GM12872 (cell line): ENCODE data around the gene BSN.

Experiments used
- TF ChIP-seq, protein P1 (sequence below): IDR thresholded peaks from 3 replicates; pipeline ENCODE4 v1.5.1; 2011; ENCODE audit warnings: low read depth, mild to moderate bottlenecking, low read length, moderate library complexity; ENCODE audit not compliant: insufficient read depth

The BSN gene

DNA sequence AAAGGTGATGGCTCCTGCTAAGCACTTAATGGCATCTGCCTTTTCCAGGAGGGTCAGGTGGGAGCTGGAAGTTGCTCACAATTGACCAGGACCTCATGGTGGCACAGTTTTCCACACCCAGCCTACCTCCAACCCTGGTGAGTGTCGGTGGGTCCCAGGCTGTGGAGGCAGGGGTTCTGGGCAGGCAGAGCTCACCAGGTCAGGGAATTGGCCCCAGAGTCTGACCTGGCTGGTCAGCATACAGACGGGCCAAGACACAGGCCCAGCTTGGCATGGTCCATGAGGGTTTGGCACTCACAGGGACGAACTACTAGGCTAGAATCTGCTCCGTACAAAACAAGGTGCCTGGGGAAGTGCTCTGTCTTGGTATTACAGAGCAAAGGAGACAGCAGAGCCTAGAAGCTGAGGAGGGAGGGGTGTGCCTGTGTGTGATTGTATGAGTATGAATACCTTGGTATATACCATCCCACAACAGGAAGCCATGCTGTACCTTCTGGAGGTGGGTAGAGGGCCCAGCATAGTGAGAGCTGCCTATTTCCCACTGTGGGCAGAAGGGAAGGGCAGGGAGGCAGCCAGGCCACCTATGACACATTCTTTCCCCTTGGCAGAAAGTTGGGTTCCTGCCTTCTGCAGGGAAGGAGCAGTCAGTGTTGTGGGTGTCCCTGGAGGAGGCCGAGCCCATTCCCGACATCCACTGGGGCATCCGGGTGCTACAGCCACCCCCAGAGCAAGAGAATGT lies 126.4 kb downstream of the BSN start:
- TF ChIP-seq, protein P1, sequence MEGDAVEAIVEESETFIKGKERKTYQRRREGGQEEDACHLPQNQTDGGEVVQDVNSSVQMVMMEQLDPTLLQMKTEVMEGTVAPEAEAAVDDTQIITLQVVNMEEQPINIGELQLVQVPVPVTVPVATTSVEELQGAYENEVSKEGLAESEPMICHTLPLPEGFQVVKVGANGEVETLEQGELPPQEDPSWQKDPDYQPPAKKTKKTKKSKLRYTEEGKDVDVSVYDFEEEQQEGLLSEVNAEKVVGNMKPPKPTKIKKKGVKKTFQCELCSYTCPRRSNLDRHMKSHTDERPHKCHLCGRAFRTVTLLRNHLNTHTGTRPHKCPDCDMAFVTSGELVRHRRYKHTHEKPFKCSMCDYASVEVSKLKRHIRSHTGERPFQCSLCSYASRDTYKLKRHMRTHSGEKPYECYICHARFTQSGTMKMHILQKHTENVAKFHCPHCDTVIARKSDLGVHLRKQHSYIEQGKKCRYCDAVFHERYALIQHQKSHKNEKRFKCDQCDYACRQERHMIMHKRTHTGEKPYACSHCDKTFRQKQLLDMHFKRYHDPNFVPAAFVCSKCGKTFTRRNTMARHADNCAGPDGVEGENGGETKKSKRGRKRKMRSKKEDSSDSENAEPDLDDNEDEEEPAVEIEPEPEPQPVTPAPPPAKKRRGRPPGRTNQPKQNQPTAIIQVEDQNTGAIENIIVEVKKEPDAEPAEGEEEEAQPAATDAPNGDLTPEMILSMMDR = no peak

DNA sequence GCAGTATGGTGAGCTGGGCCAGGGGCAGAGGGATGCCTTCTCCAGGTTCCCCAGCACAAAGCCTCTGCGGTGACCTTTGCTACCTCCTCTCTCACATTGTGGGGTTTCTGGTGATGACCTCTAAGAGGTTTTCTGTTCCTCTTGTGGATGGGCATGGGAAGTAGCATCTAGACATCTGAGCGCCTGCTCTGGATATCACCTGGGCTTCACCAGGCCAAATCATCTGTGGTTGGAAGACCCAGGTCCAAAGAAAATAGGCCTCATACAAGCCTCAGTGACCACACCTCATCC lies 126.9 kb downstream of the BSN start:
- TF ChIP-seq, protein P1 = no peak

DNA sequence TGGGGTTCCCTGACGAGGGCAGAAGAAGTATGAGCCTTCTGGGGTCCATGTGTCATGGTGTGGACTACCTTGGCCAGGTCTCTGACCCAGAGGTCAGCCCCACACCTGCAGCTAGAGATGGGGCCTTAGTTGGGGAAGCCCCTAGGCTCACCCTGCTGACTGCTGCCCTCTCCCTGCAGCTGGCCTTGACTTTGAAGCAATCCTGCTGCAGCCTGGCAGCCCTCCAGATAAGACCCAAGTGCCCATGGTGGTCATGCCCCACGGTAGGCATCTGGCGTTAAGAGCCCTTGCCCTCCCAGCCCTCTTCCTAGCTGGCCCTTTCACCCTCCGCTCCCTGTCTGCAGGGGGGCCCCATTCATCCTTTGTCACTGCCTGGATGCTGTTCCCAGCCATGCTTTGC lies 127.3 kb downstream of the BSN start:
- TF ChIP-seq, protein P1 = no peak

DNA sequence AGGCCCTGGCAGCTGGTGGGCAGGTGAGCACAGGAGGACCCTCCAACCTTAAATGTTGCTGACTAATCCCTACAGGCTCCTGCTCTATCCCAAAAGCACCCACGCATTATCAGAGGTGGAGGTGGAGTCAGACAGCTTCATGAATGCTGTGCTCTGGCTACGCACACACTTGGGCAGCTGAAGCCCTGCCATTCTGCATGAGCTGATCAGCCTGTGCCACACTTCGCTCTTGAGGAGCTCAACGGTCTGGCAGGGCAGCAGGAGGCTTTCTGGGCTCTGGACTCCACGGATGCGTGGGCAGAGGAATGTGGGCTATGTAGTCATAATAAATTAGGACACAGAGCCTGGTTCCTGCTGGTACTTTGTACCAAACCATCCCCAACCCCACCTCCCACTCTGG lies 128.9 kb downstream of the BSN start:
- TF ChIP-seq, protein P1 = no peak

DNA sequence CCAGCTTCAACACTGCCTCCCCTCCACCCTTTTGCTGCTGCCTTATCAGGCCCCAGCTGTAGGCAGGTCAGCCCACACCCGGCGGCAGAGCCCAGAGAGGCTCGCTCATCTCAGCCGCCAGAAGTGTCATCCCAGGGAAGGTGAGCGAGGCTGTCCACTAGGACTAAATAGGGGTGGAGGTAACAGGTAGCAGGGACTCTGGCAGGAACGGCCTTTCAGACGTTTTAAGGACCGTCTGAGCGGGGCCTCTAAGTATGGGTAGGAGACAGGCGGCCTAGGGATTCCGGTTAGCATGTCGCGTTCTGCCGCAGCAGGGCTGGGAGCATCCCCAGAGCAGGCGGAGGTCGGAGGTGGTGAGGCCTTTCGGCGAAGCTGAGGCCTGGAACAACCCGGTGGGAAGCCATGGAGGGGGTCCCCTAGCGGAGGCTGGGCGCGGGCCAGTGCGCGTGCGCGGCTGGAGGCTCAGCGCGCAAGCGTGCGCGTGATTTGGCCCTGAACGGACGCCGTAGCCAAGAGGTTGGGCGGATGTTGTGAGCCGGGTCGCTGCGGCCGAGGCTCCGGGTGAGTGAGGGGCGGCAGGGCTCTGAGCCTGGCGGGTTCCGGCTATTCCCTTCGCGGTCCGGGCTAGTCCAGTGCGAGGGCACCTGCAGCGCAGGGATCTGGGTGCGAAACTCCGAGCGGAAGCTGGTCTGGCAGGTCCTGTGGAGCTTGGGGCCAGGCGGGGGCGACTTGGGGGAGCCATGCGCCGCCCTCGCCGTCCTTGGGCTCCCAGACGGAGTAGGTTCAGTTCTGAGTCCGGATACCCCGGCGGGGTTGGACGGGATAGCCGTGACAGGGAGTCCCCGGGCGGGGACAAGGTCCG lies 135.0 kb downstream of the BSN start, which contains the start of the genes MST1 and RNF123:
Gene MST1, minus strand, starts transcription at position 429 of the 862 bp plus-strand sequence. CDS start 783 bp downstream, outside the sequence.
Gene RNF123, plus strand, starts transcription at position 512 of the 862 bp plus-strand sequence. CDS start 1,609 bp downstream, outside the sequence.
- TF ChIP-seq, protein P1 = peak; percentile 45; the same call in 2 of the 3 replicates

DNA sequence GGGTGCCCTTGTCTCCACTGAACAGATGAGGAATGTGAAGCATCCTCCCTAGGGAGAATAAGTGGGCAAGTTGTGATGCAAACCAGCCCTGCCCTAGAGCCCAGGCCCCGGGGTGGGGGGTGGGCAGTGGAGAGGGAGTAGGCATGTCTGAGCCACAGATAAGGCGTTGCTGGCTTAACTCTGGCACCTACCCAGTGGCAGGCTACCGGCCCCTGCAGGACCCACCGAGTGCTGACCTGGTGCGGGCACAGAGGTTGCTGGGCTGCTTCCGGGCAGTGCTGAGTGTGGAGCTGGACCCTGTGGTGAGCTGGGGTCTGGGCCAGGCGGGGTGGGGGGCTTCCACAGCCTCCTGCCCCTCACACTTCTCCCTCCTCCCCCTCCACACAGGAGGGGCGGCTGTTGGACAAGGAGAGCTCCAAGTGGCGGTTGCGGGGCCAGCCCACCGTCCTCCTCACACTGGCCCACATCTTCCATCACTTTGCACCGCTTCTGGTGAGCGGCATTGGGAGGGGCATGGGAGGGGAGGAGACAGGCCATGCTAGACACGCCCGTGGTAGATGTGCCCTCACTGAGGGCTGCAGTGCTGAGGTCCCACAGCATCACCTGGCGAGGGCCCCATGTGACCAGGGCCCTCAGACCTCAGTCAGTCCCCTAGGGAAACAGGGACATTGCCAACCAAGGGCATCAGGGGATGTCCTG lies 145.2 kb downstream of the BSN start:
- TF ChIP-seq, protein P1 = no peak

DNA sequence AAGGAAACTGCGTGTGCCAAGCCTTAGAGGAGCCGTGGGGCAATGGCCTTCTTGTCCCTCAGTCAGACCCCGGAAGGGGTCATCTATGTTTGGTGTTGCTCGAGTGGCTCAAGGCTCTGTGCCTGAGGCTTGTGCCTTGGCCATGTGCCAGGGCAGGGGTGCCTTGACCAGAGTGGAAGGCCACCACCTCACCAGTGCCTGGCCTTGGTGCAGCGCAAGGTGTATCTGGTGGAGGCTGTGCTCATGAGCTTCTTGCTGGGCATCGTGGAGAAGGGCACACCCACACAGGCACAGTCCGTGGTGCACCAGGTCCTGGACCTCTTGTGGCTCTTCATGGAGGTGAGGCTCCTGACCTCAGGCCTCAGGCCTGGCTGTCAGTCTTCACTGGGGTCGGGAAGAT lies 145.7 kb downstream of the BSN start:
- TF ChIP-seq, protein P1 = no peak
